IPS-NIHi7 (cell line): ENCODE results near the gene DOCK3.
A peak's percentile ranks its signal among the peaks of the same experiment; 100 is the strongest.
"Not testable (repeated sequence)": the region's sequence is repeated elsewhere in the genome, so short reads cannot be mapped to it uniquely, and the experiment has no call there.

Experiments
- DNase-seq: peaks from one replicate; pipeline ENCODE4 v3.0.0; 2012; ENCODE audit warnings: mixed read lengths; ENCODE audit errors: extremely low spot score

The DOCK3 gene

DNA sequence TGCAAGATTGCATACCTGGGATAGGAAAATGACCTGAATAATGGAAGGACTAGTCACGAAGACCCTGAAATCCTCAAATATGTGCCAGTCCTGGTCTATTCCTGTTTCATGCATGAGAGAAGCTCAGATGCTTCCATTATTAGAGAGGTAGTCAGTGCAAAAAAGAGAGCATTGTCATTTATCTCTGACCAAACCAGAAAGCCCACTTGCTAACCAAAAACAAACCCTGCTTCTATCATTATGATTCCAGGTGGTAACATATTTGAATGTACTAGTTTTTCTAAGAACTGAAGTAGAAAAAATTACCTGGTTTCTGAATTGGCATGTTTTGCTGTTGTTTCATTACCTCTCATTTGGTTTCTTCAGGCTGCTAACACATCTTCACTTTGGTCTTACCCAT is 549.6 kb downstream of the DOCK3 start:
- no peak for DNase-seq

DNA sequence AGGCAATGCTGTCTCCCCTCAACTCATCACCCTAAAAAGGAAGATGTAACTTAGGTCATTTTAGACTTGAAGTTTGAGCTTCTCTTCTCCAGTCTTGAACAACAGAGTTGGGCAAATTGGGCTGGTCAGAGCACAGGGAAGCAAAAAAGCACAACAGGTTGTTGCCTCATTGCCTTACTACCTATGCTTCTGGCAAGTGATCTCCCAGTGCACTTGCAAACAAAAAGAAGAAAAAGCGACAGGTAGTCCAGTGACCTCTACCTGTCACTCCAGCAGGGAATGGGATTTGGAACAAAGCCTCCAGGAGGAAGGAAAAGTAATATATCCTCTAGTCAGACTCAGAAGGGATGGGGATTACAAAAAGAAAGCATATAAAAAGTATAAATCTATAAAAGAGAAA is 550.1 kb downstream of the DOCK3 start:
- no peak for DNase-seq

DNA sequence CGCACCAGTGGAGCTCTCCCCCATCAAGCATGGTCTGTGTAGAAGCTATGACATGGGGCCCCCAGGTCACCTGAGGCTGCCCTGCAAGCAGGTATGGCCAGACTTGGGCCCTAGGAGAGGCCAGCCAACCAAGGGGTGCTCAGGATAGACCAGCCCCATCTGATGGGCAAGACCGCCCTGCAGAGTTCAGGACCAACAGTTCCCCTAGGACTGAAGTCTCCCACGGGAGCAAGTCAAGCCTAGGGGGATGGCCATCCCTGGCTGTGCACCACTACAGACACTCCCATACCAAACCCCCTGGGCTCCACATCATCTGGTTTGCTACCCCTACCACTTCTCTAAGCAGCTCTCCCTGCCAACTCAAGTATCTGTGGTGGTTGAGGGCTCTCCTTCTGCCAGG is 568.2 kb downstream of the DOCK3 start:
- DNase-seq = no peak

DNA sequence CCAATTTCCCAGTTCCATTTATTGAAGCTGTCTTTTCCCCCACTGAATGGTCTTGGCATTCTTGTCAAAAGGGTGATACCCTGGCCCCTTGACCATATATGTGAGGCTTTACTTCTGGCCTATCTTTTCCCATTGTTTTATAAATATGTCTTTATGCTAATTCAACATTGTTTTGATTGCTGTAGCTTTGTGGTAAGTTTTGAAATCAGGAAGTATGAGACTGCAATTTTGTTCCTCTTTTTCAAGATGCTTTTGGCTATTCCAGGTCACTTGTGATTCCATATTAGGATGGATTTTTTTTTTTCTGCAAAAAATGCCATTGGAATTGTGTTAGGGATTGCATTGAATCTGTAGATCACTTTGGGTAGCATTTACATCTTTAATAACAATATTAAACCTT is 569.2 kb downstream of the DOCK3 start:
- no peak for DNase-seq

DNA sequence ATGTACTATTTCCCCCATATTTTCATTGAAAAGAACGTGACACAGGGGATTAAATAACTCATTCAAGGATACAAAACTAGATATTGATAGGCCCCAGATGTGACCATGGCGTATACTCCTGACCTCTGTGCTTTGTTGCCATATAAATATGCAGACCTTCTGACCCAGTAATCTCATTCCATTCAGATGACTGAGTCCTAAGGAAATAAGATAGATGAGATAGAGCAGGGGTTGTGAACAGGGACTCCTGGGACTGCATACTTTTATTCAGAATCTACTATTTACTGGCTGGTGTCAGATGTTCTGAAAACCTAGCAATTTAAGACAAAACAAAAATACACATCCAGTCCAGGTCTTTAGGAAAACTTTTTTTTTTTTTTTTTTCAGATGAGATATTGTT is 571.1 kb downstream of the DOCK3 start:
- DNase-seq = no peak

DNA sequence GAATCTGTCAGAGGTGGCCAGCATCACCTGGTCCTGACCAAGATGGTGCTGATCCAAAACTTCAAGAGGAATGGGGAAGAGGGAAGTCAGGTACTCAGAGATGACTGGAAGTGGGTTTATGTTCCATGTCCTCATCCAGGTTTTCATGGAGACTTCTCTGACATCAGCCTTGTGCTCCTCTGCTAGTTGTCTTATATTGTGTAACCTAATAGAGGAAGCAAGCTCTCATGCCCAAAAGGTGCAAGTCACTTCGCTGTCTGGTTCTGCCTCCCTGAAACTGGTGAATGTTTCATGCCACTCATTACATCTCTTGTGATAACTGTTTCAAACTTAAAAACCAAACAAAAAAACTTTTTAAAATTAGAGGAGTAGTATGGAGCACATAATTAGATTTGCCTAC is 583.1 kb downstream of the DOCK3 start:
- no peak for DNase-seq

DNA sequence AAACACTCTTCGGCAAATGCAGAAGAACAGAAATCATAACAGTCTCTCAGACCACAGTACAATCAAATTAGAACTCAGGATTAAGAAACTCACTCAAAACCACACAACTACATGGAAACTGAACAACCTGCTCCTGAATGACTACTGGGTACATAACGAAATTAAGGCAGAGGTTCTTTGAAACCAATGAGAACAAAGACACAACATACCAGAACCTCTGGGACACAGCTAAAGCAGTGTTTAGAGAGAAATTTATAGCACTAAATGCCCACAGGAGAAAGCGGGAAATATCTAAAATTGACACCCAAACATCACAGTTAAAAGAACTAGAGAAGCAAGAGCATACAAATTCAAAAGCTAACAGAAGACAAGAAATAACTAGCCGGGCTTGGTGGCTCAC is 589.4 kb downstream of the DOCK3 start:
- DNase-seq = not testable (repeated sequence)

DNA sequence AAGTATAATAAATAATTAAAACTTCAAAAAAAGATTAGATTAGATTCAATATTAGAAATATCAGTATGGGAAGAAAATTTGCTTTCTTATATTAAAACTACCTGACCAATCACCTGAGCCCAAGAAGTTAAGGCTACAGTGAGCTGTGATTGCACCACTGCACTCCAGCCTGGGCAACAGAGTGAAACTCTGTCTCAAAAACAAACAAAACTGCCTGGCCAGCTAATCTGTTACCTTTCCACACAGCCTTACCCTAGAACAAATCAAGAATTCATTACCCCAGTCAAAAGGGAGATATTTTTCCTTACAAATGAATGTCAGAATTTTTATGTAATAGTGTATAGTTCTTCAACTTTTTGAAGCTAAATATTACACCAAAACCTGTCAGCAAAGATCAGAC is 593.4 kb downstream of the DOCK3 start:
- no peak for DNase-seq

DNA sequence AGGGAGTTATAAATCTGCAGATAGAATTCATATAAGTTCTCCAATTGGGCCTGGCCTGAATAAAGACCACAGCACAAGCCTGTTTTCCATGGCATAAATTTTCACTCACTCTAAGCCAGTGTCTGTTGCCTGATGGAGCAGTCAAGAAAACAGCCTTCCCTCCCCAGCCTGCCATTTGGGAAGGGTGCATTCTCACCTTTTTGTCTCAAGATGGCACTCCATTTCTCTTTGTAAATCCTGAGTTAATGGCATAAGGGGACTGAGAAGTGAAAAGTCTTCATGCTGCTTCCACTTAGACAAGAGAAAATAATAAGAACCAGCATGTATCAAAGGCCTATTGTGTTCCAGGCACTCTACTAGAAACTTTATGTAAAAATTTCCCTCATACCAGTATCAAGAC is 594.7 kb downstream of the DOCK3 start:
- no peak for DNase-seq

DNA sequence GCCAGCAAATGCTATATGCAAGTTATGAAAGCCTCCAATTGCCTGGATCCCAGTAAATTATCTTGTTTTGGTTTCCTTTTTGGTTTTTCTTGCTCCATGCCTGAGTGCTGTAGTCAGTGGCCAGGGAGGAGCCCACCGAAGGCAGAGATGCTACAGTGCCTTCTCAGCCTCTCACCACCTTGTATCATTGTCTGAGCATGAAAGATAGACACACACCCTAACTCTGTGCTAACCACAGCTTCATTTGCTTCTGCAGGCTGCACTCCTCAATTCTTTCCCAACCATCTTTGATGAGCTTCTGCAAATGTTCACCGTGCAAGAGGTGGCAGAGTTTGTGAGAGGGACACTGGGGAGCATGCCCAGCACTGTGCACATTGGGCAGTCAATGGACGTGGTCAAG is 595.8 kb downstream of the DOCK3 start:
- DNase-seq = no peak

DNA sequence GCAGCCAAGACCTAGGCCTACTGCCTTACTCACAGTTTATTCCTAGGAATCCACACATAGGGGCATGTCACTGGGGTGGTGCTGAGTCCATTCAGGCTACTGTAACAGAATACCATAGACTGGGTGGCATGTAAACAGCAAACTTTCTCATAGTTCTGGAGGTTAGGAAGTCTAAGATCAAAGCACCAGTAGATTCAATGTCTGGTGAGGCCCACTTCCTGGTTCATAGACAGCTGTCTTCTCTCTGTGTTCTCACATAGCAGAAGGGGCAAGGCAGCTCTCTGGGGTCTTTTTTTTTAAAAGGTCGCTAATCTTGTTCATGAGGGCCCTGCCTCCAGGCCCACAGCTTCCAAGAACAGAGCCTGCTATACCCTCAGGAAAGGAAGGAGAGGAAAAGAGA is 596.4 kb downstream of the DOCK3 start:
- DNase-seq = no peak

DNA sequence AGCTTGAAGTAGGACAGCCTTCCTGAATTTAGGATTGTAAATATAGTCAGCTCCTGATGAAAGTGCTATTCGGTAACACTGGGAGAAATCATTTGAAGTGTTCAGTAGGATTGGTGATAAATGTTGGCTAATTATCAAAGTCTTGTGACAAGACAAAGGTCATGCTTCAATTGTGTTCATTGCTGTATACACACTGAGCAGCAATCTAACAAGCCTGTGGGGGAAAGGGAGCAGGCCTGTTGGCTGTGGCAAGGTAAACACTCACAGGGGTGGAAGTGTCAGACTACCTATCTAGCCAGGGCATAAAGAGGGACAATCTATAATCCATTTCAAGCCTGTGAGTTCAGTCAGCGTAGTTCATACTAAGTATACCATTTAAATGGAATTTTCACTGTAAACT is 599.3 kb downstream of the DOCK3 start:
- no peak for DNase-seq

DNA sequence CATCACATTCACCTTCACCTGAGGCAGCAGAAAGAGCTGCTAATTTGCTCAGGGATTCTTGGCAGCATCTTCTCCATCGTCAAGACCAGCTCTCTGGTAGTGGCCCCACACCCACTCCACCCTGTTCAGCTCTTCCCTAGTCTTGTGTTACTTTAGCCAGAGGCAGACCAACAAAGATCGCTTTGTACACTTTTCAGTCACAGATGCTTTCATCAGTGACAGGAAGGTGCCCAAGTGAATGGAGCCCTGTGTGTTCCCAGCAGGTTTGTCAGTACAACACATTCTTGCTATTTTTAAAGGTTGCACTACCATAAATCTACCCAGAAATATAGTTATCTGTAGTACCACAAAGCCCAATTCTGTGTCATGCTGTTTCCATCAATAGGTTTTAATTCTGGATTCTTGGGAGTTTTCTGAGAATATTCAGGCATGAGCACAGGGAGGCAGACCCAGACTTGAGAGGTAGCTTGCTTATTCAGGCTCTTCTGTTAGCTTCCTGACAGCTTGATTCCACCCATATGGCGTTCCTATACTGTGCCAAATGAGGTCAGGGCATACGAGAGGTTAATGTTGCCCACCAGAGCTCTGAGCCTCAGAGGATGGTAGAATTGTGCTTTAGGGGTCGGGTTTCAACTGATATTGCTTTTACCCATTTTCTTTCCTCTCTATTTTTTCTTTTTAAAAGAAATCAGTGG is 600.5 kb downstream of the DOCK3 start:
- DNase-seq = no peak

DNA sequence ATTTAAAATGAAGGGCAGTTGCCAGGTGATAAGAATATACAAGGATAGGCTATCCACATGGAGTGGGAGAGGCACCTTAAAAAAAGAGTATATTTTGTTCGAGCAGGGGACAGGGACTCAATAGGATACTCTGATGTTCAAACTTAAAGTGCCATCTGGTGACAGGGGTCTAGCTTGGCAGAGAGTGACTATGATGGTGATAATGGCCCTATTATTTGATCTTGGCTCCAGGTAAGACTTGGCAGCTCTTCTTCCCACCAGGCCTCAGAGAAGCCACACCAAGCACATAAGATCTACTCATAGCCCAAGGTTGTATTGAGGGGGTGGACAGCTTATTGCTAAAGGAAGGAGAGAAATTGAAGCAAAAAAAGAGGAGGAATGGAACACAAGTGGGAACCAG is 601.3 kb downstream of the DOCK3 start:
- DNase-seq = no peak

DNA sequence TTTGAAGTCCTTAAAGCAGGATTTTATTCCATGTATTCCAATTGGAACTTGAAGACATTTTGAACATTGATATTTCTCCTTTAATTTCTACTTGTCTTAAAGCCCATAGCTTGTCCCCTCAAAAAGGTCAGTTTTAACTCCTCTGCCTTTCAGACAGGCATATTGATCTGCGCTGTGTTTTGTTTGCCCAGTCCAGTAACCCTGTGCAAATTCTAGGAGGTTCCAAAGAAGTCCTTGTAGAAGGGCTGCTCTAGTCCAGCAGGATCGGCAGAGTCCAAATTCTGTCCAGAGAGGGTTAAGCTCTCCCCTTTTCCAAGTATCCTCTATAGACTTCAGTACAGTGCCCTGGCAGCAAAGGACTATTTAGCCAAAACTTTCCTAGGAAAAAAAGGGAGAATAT is 604.7 kb downstream of the DOCK3 start:
- no peak for DNase-seq

DNA sequence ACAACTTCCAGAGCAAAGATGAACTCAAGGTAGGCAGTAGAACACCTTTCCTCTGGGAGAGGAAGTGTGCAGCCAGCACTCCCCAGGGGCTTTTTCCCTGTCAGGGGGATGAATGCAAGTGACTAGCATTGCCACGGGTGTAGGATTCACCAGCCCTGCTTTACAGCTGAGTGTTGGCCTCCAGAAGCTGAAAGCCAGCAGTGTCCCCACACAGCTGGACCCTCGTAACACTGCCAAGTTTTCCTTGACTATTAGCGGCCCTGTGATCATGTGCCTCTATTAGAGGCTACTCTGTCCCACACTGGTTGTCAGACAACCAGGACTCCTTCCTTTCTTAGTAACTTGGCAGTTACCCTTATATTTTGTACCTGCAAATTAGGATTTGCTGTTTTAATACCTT is 605.4 kb downstream of the DOCK3 start:
- DNase-seq = no peak

DNA sequence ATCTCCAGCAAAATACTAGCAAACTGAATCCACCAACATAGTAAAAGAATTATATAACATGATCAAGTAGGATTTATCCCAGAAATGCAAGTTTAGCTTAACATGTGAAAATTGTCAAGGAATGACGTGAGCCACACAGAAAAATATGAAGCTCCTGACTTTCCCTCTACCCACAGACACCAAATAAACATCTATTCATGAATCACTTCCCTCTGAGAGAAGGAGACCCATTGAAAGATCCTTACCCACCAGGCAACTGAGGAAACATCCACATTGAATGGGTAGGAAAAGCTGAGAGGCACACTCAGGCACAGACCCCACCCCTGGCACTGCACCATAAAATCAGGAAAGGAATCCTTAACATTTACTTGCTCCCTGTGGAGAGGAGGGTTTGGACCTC is 608.2 kb downstream of the DOCK3 start:
- DNase-seq = no peak

DNA sequence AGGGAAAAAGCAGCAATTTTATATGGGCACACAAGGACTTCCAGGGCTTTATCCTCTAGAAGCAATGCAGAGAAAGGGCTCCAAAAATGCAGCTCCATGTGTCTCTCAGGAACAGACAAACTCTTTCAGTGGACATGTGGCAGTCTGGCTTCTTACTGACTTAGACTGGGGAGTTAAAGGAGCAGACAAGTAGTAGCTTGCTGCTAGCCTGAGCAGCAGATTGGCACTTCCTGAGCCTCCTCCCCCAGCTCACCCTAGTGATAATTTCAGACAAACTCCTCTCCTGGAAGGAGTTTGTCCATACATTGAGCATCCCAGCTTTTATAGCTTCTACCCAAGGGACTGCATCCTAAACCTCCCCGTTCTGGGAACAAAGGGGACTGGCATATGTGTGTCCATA is 608.7 kb downstream of the DOCK3 start:
- no peak for DNase-seq

DNA sequence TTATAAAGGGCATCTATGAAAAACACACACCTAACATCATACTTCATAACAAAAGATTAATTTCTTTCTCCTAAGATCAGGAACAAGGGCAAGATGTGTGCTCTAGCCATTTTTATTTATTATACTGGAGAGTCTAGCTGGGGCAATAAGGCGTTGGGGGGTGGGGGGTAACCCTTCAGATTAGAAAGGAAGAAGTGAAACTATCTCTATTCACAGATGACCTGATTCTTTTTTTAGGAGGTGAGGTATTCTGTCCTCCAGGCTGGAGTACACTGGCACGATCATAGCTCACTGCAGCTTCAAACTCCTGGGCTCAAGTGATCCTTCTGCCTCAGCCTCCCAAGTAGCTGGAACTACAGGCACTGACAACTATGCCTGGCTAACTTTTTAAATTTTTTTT is 620.9 kb downstream of the DOCK3 start:
- DNase-seq = no peak

DNA sequence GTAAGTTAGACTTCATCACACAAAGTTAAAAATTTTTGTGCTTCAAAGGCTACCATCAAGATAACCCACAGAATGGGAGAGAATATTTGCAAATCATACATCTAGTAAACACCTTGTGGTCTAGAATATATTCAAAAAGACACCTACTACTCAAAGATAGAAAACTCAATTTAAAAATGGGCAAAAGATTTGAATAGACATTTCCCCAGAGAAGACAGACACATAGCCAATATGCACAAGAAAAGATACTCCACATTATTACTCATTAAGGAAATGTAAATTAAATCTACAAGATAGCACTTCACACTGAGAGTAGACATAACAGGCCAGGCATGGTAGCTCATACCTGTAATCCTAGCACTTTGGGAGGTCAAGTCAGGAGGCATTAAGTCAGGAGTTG is 622.6 kb downstream of the DOCK3 start:
- DNase-seq = no peak

DNA sequence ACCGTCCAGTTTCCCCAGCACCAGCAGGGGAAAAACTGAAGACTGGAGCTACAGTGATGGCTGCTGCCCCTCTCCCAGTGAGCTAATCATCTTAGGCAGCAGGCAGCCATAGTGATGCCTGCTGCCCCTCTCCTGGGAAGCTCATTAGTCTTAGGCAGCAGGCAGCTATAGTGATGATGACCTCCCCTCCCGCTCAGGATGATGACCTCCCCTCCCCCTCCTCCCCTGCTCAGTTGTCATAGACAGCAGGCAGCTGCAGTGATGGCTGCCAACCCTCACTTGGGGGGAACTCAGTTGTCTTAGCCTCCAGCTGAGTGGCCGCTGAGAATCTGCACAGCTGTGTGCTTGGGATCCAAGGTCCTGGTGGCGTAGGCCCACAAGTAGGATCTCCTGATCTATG is 629.5 kb downstream of the DOCK3 start:
- peak; percentile 31 for DNase-seq

DNA sequence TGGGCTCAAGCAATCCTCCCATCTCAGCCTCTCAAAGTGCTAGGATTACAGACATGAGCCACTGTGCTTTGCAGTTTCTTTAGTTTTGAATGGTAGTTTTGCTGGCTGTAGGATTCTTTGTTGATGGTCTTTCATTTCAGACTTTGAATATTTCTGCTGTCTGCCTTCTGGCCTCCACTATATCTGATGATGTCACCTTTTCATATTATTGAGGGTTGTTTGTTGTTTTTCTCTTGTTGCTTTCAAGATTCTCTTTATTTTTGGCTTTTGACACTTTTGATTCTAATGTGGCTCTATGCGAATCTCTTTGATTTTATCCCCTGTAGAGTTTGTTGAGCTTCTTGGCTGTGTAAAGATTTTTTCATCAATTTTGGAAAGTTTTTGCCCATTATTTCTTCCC is 631.4 kb downstream of the DOCK3 start:
- DNase-seq = no peak

DNA sequence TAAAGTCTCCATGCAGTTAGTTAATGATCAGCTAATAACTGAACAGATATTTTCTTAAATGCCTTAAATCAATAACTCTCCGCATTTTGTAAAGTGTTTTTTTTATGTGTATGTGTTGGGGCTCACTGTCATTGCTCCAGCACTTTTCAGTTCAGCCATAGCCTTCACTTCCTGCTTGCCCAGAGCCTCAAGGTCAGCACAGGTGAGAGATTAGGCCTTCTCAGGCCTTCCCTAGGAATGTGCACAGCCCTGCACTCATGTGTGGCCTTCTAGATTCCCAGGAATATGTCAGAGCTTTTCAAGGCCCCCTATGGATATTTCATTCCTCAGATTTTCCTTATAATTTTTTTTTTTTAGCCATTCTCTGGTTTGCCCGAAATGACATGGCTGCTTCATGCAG is 632.7 kb downstream of the DOCK3 start:
- DNase-seq = no peak

DNA sequence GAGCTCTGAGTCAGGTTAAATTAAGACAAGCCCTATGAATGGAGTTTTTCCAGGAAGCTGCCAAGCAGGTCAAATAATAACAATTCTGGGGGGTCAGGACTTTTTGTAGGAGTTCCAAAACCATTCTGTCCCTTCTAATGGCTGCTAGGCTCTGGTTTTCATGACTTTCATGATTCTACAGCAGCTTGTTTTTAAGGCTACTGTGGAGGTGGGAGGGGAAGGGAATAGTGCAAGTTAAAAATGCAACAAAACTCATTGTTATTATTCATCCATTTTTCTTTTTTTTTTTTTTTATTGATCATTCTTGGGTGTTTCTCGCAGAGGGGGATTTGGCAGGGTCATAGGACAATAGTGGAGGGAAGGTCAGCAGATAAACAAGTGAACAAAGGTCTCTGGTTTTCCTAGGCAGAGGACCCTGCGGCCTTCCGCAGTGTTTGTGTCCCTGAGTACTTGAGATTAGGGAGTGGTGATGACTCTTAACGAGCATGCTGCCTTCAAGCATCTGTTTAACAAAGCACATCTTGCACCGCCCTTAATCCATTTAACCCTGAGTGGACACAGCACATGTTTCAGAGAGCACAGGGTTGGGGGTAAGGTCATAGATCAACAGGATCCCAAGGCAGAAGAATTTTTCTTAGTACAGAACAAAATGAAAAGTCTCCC is 633.3 kb downstream of the DOCK3 start:
- not testable (repeated sequence) for DNase-seq
